Neural progenitor cell (in vitro differentiated cells): Measurements from ENCODE around the gene NEK4. TPM values are rescaled to one million over a fixed set of nuclear protein-coding genes. Genes with fewer than 3 reads are reported as not detected.
"Not testable (repeated sequence)": the region's sequence is repeated elsewhere in the genome, so short reads cannot be mapped to it uniquely, and the experiment has no call there.

ENCODE experiments used
- DNase-seq: peaks from one replicate; pipeline ENCODE4 v3.0.0-alpha.2; 2016; ENCODE audit warnings: low spot score
- H2AFZ ChIP-seq: fragments of 200-600 bp; sonication (generic); replicated peaks from 2 replicates; pipeline ENCODE4 v1.6.1; 2016; ENCODE audit warnings: antibody characterized with exemption
- H3F3A ChIP-seq: fragments of 200-600 bp; sonication (generic); 2 replicates; pipeline ENCODE4 v1.6.1; 2016; ENCODE audit warnings: antibody characterized with exemption, low read depth
- H3K27ac ChIP-seq: fragments of 200-600 bp; sonication (generic); 2 replicates; pipeline ENCODE4 v1.5.1; 2016; ENCODE audit warnings: mild to moderate bottlenecking
- H3K27me3 ChIP-seq: fragments of 200-600 bp; sonication (generic); 2 replicates; pipeline ENCODE4 v1.6.1; 2016; ENCODE audit warnings: mild to moderate bottlenecking, moderate library complexity
- H3K36me3 ChIP-seq: fragments of 200-600 bp; sonication (generic); 2 replicates; pipeline ENCODE4 v1.5.1; 2016
- H3K4me1 ChIP-seq: fragments of 200-600 bp; sonication (generic); 2 replicates; pipeline ENCODE4 v1.6.1; 2016; ENCODE audit warnings: mixed run types
- H3K4me2 ChIP-seq: fragments of 200-600 bp; sonication (generic); 2 replicates; pipeline ENCODE4 v1.6.1; 2016
- H3K4me3 ChIP-seq: fragments of 200-600 bp; sonication (generic); 2 replicates; pipeline ENCODE4 v1.5.1; 2016
- H3K79me2 ChIP-seq: fragments of 200-600 bp; sonication (generic); 2 replicates; pipeline ENCODE4 v1.6.1; 2016; ENCODE audit warnings: low read depth
- H3K9ac ChIP-seq: fragments of 200-600 bp; sonication (generic); 2 replicates; pipeline ENCODE4 v1.6.1; 2016
- H3K9me3 ChIP-seq: fragments of 200-600 bp; sonication (generic); 2 replicates; pipeline ENCODE4 v1.5.1; 2016; ENCODE audit warnings: low read depth
- H4K20me1 ChIP-seq: fragments of 200-600 bp; sonication (generic); 2 replicates; pipeline ENCODE4 v1.6.1; 2016; ENCODE audit warnings: low read depth
- H3K27ac Mint-ChIP-seq: 3 replicates; pipeline ENCODE4 v1.8.0; 2021; ENCODE audit warnings: mixed read lengths
- H3K27me3 Mint-ChIP-seq: 2 replicates; pipeline ENCODE4 v1.8.0; 2022; ENCODE audit warnings: low read depth, mild to moderate bottlenecking, inconsistent platforms, moderate library complexity, mixed read lengths; ENCODE audit not compliant: insufficient read depth
- H3K36me3 Mint-ChIP-seq: 3 replicates; pipeline ENCODE4 v1.8.0; 2021; ENCODE audit warnings: mixed read lengths
- H3K4me1 Mint-ChIP-seq: 3 replicates; pipeline ENCODE4 v1.8.0; 2021; ENCODE audit warnings: mixed read lengths
- H3K4me3 Mint-ChIP-seq: 3 replicates; pipeline ENCODE4 v1.8.0; 2021; ENCODE audit warnings: mild to moderate bottlenecking, moderate library complexity, mixed read lengths
- H3K9me3 Mint-ChIP-seq: 3 replicates; pipeline ENCODE4 v1.8.0; 2020; ENCODE audit warnings: mixed read lengths
- EZH2 ChIP-seq: fragments of 200-600 bp; sonication (generic); IDR thresholded peaks from 2 replicates; pipeline ENCODE4 v1.6.1; 2017; ENCODE audit warnings: antibody characterized with exemption, mild to moderate bottlenecking, moderate library complexity
- EZH2phosphoT487 ChIP-seq: fragments of 200-600 bp; sonication (generic); IDR thresholded peaks from 2 replicates; pipeline ENCODE4 v1.6.1; 2017; ENCODE audit warnings: antibody characterized with exemption
- total RNA-seq: library from RNA; depleted of rRNA; stranded (reverse); fragments of >200 nt; gene quantifications from 2 replicates; pipeline ENCODE4 v1.2.3, GENCODE V29; 2015; ENCODE audit warnings: low replicate concordance
- TF ChIP-seq, protein P1 (sequence below): fragments of 200-600 bp; sonication (generic); IDR thresholded peaks from 2 replicates; pipeline ENCODE4 v1.5.1; 2017; ENCODE audit warnings: antibody characterized with exemption, mild to moderate bottlenecking

NEK4 gene
- total RNA-seq, 1 donor from 2014 or later = 41.8 TPM

DNA sequence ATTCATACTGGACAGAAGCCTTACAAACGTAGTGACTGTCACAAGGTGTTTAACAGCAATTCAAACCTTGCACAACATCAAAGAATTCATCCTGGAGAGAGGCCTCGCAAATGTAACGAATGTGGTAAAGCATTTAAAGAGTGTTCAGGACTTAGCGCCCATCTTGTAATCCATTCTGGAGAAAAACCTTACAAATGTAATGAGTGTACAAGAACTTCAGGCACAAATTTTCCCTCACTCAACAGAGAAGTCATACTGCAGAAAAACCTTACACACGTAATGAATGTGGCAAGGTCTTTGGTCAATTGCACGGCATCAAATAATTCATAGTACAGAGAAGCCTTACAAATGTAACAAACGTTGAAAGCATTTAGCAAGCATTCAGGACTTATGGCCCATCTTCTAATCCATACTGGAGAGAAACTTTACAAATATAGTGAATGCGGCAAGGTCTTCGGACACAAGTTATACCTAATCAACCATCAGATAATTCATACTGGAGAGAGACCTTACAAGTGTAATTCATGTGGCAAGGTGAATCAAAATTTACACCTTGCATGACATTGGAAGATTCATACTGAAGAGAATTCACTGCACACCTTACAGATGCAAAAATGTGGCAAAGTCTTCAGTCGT, 37.4 kb downstream of the NEK4 start:
- H3K9ac ChIP-seq = no peak overlapping the region
- no peaks in the 10 kb centered on the region for H3K4me1 ChIP-seq
- no peaks in the 10 kb centered on the region for H3K27me3 ChIP-seq
- no peak overlapping the region for H3K4me3 ChIP-seq
- TF ChIP-seq, protein P1, sequence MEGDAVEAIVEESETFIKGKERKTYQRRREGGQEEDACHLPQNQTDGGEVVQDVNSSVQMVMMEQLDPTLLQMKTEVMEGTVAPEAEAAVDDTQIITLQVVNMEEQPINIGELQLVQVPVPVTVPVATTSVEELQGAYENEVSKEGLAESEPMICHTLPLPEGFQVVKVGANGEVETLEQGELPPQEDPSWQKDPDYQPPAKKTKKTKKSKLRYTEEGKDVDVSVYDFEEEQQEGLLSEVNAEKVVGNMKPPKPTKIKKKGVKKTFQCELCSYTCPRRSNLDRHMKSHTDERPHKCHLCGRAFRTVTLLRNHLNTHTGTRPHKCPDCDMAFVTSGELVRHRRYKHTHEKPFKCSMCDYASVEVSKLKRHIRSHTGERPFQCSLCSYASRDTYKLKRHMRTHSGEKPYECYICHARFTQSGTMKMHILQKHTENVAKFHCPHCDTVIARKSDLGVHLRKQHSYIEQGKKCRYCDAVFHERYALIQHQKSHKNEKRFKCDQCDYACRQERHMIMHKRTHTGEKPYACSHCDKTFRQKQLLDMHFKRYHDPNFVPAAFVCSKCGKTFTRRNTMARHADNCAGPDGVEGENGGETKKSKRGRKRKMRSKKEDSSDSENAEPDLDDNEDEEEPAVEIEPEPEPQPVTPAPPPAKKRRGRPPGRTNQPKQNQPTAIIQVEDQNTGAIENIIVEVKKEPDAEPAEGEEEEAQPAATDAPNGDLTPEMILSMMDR = no peak
- TF ChIP-seq EZH2phosphoT487 (no peak), EZH2 (no peak)
- H3K4me1 Mint-ChIP-seq = no peaks in the 10 kb centered on the region
- H3F3A ChIP-seq = no peaks in the 10 kb centered on the region
- no peak overlapping the region for H3K27ac Mint-ChIP-seq
- H4K20me1 ChIP-seq = no peaks in the 10 kb centered on the region
- H3K36me3 Mint-ChIP-seq = peaks cover 58% of the 10 kb centered on the region
- H3K79me2 ChIP-seq = no peaks in the 10 kb centered on the region
- H2AFZ ChIP-seq = no peak overlapping the region
- H3K4me2 ChIP-seq = no peak overlapping the region
- H3K27ac ChIP-seq = no peak overlapping the region
- H3K27me3 Mint-ChIP-seq = no peaks in the 10 kb centered on the region
- no peak overlapping the region for H3K4me3 Mint-ChIP-seq
- H3K36me3 ChIP-seq = peaks cover 22% of the 10 kb centered on the region
- peaks cover 2% of the 10 kb centered on the region for H3K9me3 ChIP-seq
- DNase-seq = no peak
- peaks cover 14% of the 10 kb centered on the region for H3K9me3 Mint-ChIP-seq

DNA sequence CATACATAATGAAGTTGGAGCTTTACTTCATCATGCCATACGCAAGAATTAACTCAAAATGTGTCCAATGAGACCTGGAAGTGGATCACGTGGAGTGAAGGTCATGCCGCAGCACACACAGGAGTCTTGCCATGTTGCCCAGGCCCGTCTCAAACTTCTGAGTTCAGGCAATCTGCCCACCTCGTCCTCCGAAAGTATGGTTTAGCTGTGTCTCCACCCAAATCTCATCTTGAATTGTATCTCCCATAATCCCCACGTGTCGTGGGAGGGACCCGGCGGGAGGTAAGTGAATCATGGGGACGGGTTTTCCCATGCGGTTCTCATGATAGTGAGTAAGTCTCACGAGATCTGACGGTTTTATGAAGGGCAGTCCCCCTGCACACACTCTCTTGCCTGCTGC, 39.1 kb downstream of the NEK4 start:
- no peaks in the 10 kb centered on the region for H4K20me1 ChIP-seq
- H3K9me3 Mint-ChIP-seq = peaks cover 15% of the 10 kb centered on the region
- H3K36me3 Mint-ChIP-seq = peaks cover 62% of the 10 kb centered on the region
- no peaks in the 10 kb centered on the region for H3F3A ChIP-seq
- H3K9me3 ChIP-seq = peaks cover 3% of the 10 kb centered on the region
- H3K4me2 ChIP-seq = no peak overlapping the region
- H3K36me3 ChIP-seq = peaks cover 22% of the 10 kb centered on the region
- H2AFZ ChIP-seq = no peak overlapping the region
- no peak overlapping the region for H3K4me3 Mint-ChIP-seq
- no peak for TF ChIP-seq EZH2phosphoT487
- TF ChIP-seq, protein P1 = no peak
- no peak for TF ChIP-seq EZH2
- DNase-seq = no peak
- no peaks in the 10 kb centered on the region for H3K27me3 Mint-ChIP-seq
- no peaks in the 10 kb centered on the region for H3K79me2 ChIP-seq
- H3K4me1 ChIP-seq = no peaks in the 10 kb centered on the region
- no peak overlapping the region for H3K4me3 ChIP-seq
- no peak overlapping the region for H3K27ac ChIP-seq
- no peaks in the 10 kb centered on the region for H3K27me3 ChIP-seq
- H3K9ac ChIP-seq = no peak overlapping the region
- no peaks in the 10 kb centered on the region for H3K4me1 Mint-ChIP-seq
- no peak overlapping the region for H3K27ac Mint-ChIP-seq

DNA sequence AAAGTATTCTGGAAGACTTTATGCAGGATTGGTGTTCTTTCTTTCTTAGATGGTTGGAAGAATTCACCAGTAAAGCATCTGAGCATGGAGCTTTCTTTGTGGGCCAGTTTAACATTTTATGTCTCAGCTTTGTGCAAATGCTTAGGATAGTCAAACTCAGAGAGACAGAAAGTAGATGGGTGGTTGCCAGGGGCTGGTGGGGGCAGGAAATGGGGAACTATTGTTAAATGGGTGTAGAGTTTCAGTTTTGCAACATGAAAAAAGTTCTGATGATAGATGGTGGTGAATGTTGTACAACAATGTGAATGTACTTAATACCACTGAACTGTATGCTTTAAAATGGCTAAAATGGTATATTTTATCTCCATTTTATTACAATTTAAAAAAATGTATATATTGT, 40.1 kb downstream of the NEK4 start:
- H3K4me2 ChIP-seq = no peak overlapping the region
- no peaks in the 10 kb centered on the region for H3K27me3 Mint-ChIP-seq
- no peaks in the 10 kb centered on the region for H3F3A ChIP-seq
- H3K27me3 ChIP-seq = no peaks in the 10 kb centered on the region
- no peaks in the 10 kb centered on the region for H4K20me1 ChIP-seq
- TF ChIP-seq EZH2phosphoT487 (no peak), EZH2 (no peak)
- TF ChIP-seq, protein P1 = no peak
- no peak overlapping the region for H2AFZ ChIP-seq
- peaks cover 22% of the 10 kb centered on the region for H3K36me3 ChIP-seq
- no peak overlapping the region for H3K4me3 ChIP-seq
- H3K4me1 Mint-ChIP-seq = no peaks in the 10 kb centered on the region
- peak overlapping the region; percentile 34 for H3K27ac Mint-ChIP-seq
- H3K36me3 Mint-ChIP-seq = peaks cover 63% of the 10 kb centered on the region
- peaks cover 17% of the 10 kb centered on the region for H3K9me3 Mint-ChIP-seq
- DNase-seq = no peak
- H3K4me1 ChIP-seq = no peaks in the 10 kb centered on the region
- no peak overlapping the region for H3K4me3 Mint-ChIP-seq
- peaks cover 3% of the 10 kb centered on the region for H3K9me3 ChIP-seq
- H3K9ac ChIP-seq = no peak overlapping the region
- H3K27ac ChIP-seq = no peak overlapping the region
- H3K79me2 ChIP-seq = no peaks in the 10 kb centered on the region

DNA sequence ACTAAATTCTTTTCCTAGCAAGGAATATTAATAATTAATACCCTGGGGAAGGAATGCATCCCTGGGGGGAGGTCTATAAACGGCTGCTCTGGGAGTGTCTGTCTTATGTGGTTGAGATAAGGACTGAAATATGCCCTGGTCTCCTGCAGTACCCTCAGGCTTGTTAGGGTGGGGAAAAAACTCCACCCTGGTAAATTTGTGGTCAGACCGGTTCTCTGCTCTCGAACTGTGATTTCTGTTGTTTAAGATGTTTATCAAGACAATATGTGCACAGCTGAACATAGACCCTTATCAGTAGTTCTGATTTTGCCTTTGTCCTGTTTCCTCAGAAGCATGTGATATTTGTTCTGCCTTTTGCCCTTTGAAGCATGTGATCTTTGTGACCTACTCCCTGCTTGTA, 42.0 kb downstream of the NEK4 start:
- H3K36me3 Mint-ChIP-seq = peaks cover 55% of the 10 kb centered on the region
- not testable (repeated sequence) for H3K9me3 ChIP-seq

More for the DNA sequence above, 42.0 kb downstream of the NEK4 start:
- H3K4me1 Mint-ChIP-seq, H3K27me3 Mint-ChIP-seq, H3K4me3 Mint-ChIP-seq, H4K20me1 ChIP-seq, H3K4me2 ChIP-seq, H3K27me3 ChIP-seq, H3K27ac ChIP-seq, H2AFZ ChIP-seq, DNase-seq, H3K79me2 ChIP-seq, H3K4me1 ChIP-seq, H3K4me3 ChIP-seq, H3K27ac Mint-ChIP-seq, H3K9ac ChIP-seq, H3F3A ChIP-seq: not testable (repeated sequence)
- H3K36me3 ChIP-seq = peaks cover 11% of the 10 kb centered on the region
- H3K9me3 Mint-ChIP-seq = peaks cover 17% of the 10 kb centered on the region
